T1000 (cell line): ENCODE data around the gene NPLOC4.

Source experiments
- DNase-seq: peaks from one replicate; lab custom pipeline; 2025; ENCODE audit warnings: mixed read lengths; lab: John Stamatoyannopoulos, UW

NPLOC4 gene

GRCh38 chr17:81565231-81565630 lies 71.7 kb downstream of the NPLOC4 start:
- no peak for DNase-seq

- no peak for DNase-seq
These were observed 72.1 kb downstream of the NPLOC4 start for GRCh38 chr17:81564778-81565177.

GRCh38 chr17:81563861-81564586 lies 72.9 kb downstream of the NPLOC4 start:
- DNase-seq = no peak

GRCh38 chr17:81561494-81561885 lies 75.4 kb downstream of the NPLOC4 start:
- DNase-seq = peak; percentile 23

DNA sequence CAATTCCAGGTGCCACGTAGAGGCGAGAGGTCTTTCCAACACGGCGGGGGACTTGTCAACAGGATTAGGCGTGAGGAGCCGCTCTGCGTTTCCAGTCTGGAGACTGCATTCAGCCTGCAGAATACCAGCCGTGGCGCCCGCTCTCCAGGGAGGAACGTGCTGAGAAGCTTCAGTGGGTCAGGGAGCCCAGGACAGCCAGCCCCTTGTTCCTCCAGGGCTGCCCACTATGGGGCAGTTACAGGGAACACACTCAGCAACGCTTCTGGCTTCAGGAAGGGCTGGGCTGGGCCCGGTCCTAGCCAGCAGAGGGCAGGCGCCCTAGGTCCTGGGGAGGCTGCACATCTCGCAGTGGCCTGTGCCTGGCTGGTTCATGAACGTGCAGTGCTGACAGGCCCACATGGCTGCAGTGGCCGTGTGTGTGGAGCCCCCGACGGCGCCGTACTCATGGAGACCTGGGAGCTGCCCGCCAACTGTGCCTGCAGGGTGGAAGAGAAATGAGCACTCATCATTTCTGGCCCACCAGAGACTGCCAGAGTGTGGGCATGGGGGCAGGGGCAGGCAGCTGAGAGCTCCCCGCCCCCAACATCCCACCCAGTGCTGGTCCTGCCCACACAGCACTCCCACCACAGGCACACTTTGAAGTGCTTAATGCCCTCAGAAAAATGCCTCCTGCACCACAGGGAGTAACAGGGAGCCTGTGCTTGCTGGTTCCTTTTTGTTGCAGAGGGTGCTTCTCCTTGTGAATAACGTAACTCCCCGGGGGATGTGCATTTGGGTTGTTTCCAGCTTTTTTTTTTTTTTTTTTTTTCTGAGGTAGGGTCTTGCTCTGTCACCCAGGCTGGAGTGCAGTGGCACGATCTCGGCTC lies 77.7 kb downstream of the NPLOC4 start:
- no peak for DNase-seq

DNA sequence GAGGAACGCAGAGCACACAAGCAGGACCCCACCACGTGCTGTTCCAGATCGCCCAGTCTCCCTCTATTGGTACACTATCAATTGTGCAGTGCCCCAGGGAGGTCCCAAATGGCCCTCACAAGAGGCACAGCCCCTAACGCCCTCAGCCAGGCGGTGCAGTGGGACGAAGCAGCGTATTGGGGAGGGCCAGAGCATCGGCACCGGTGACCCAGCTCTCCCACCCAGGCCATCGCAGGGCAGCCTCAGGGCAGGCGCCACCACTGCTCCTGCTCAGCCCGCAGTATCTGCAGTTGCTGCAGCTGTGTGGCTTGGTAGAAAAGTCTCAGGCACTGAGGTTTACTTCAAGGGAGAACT lies 78.8 kb downstream of the NPLOC4 start:
- DNase-seq = no peak

DNA sequence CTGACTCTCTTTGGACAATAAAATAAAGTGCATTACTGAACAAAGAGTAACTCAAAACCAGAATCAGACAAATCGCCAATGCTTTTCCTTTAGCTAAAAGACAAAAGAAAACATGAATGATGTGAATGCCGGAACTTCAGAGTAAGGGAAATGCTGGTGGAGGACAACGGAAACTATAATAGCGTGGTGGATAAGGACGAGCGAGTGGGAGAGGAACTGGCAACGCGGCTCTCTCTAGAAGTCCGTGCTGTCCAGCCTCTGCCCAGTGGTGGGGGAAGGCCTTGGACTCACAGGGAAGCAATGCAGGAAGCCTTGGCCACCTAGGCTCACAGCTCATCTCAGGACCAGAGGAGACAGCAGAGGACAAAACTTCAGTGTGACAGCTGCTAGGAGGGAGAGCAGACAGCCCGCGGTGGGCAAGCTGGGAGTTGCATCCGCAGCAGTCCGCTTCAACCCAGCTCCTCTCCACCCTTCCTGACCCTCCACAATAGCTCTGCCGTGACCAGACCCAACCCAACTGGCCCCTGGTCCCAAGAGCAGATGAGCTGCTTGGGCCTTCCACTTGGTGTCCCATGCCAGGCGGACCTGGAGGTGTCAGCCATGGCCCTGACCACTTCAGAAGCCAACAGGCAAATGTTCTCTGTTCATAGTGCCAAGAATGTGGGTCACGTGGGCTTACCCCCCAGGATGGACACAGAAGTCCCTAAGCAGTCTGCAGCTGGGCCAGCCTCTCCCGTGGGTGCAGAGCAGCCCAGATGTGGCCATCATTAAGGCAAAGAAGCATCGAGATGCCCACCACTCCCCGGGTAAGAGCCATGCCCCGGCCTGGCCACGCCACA lies 79.4 kb downstream of the NPLOC4 start:
- no peak for DNase-seq

- no peak for DNase-seq
These were observed 80.0 kb downstream of the NPLOC4 start for GRCh38 chr17:81556863-81557262.

DNA sequence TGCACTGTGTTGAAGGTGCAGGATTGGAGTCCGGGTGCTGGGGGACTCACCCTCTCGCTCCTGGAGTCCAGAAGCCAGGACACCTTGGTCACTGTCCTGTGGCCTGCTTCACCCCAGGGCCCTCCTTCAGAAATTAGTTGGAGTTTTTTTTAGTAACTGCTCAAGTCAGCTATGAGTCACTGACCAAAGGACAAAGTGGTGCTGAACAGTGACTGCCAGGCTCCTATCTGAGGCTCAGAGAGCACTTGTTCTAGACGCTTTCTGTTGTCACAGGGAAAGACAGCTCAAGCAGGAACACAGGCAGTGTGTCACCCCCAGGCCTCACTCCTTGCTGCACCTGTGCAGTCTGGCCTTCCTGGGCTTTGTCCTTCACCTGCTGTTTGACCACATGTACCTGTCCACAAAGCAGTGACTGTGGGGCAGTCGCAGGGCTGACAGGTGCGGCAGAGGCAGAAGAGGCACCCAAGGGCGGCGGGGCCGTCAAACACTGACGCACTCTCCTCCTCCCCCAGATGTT lies 80.7 kb downstream of the NPLOC4 start:
- DNase-seq = no peak

DNA sequence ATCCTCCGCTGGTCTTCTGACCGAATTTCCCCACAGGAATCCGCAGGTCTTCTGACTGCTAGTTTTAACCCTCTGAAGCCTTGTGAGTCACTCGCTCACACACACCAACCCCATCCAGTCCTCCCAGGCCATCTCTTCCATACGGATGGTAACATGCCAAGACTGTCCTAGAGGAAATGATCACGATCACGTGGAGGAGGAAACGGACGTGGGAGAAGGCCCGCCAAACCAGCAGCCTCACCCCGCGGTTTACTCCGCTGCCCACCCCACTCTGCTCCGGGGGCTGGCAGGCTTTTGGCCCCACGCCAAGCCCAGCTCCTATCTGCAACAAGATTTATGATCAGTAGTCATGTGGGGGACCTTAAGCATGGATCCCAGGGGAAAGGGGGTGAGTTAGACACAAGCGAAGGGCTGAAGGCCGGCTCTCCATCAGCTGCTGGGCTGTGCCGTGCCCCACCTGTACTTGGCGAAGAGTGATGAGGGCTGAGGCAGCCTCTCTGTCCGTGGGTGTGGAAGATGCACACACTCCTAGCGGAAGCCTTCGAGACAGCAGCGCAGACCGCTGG lies 83.2 kb downstream of the NPLOC4 start:
- peak; percentile 85 for DNase-seq

- peak; percentile 56 for DNase-seq
These were observed 83.8 kb downstream of the NPLOC4 start for GRCh38 chr17:81553018-81553615.

DNA sequence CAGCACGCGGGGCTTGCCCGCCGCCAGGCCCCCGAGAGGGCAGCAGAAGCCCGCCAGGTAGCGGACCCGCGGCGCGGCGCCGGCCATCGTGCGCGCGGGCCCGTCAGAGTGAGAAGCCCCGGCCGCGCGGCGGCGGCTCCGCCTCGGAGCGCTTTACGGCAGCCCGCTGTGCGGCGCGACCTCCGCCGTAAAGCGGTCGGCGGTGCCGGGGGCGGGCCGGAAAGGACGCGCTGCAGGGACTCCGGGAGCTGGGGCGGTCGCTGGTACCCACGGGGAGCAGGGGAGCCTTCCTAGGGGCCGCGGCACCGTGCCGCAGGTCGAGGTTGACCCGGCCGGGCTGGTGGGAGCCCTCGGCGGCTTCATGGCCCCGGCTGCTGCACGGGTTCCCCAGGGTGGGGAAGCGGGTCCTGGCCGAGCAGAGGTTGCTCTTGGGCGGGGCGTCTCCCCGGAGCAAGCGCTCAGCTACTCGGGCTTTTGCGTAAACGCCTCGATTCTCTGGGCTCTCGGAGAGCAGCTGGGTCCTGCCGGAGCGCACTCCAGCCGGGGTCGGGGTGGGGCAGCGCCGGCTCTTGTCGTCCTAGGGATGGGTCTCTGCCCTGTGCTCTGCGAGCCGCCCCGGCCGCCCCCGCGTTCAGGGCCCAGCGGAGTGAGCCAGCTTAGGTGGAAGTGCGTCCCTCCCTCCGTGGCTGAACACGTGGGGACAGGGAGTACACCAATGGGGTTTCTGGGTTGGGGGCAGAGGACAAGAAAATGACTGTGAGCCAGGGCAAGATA lies 84.5 kb downstream of the NPLOC4 start, which contains the start of gene FAAP100:
FAAP100 (minus strand) TSS at position 110 of the 774 bp plus-strand sequence; CDS start at position 87, 23 bp downstream.
- DNase-seq = peak; percentile 74

GRCh38 chr17:81551458-81552243 lies 85.3 kb downstream of the NPLOC4 start:
- no peak for DNase-seq

DNA sequence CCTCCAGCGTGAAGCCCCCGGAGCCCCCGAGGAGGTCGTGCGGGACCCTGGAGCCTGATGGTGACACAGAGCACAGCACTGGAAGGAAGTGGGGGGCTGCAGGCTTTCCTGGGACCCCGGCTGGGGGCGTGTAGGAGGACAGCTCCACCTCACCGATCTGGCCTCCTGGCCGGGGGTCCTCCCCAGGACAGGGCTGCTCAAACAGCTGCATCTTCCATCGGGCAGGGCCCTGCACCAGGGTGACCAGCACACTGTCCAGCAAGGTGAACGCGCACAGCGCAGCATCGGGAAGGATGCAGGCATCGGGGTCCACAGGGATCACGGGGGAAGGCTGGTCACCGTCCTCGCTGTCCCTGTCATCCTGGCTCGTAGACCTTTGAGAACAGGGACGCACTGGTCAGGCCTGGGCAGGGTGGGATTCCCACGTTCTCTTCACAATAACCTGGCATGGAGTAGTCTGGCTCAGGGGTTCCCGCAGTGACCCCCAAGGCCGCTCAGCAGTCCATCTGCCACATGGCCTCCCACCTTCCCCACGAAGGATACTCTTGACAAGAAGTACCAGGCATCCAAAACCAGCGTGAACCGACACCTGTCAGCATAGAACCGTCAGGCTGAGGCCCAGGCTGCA lies 86.0 kb downstream of the NPLOC4 start:
- no peak for DNase-seq

GRCh38 chr17:81550285-81550684 lies 86.6 kb downstream of the NPLOC4 start:
- no peak for DNase-seq

DNA sequence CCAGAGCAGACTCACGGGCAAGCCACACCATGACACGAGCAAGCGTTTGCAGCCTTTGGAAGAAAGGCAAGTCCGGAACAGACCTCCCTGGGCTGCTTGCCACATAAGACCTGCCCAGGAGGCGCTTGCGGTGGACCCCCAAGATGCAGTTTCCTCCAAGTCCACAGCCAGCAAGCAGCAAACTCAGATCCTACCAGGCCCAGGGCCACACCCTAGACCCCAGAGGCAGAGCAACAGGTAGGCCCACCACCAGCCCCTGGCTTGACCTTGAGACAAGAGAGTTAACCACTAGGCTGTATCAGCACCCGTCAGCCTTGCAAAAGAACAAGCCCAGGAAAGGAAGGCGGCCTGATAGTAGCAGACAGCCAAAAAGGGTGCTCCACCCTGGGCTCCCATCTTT lies 87.1 kb downstream of the NPLOC4 start:
- no peak for DNase-seq

- DNase-seq = no peak
These were observed 87.8 kb downstream of the NPLOC4 start for GRCh38 chr17:81549031-81549557.

DNA sequence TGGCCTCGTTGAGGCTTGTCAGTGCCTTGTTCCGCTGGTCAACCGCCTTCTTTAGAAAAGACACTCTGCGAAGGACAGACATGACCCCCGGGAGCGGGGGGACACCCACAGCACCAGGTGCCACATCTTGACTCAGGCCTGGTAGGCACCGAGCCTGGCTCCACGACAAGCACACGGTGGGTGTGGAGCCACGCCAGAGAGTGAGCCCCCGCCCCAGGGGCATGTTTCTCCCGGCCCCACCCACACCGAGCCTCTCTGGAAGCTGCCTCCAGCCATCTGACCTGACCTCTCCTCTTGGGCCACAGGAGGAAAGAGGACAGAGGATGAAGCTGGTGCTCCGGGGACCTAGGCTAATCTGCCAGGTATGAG lies 89.3 kb downstream of the NPLOC4 start:
- DNase-seq = no peak
